GM20000 (cell line): Measurements from ENCODE around the gene SYT11.

Source experiments
- DNase-seq: peaks from one replicate; pipeline ENCODE4 v3.0.0; 2012; ENCODE audit warnings: low spot score
- CTCF ChIP-seq: IDR thresholded peaks from 2 replicates; pipeline ENCODE4 v1.5.1; 2012; ENCODE audit warnings: mild to moderate bottlenecking, control low read depth; ENCODE audit errors: extremely low read depth, missing control alignments

The SYT11 gene

GRCh38 chr1:155859234-155859829 lies at the start of gene SYT11:
TSS of gene SYT11 (plus strand) at chr1:155859567. CDS start at chr1:155859762, 195 bp downstream.
- DNase-seq, result peak; percentile 92
- TF ChIP-seq CTCF, result no peak

GRCh38 chr1:155812878-155813277 lies 46.5 kb upstream of the SYT11 start:
- no peak for DNase-seq
- no peak for TF ChIP-seq CTCF

GRCh38 chr1:155813672-155814071 lies 45.7 kb upstream of the SYT11 start:
- no peak for DNase-seq
- no peak for TF ChIP-seq CTCF

- DNase-seq, result no peak
- TF ChIP-seq CTCF, result no peak
These were observed 43.0 kb upstream of the SYT11 start for GRCh38 chr1:155816351-155816750.

- DNase-seq, result no peak
- TF ChIP-seq CTCF, result no peak
These were observed 31.9 kb upstream of the SYT11 start for GRCh38 chr1:155827450-155827849.

DNA sequence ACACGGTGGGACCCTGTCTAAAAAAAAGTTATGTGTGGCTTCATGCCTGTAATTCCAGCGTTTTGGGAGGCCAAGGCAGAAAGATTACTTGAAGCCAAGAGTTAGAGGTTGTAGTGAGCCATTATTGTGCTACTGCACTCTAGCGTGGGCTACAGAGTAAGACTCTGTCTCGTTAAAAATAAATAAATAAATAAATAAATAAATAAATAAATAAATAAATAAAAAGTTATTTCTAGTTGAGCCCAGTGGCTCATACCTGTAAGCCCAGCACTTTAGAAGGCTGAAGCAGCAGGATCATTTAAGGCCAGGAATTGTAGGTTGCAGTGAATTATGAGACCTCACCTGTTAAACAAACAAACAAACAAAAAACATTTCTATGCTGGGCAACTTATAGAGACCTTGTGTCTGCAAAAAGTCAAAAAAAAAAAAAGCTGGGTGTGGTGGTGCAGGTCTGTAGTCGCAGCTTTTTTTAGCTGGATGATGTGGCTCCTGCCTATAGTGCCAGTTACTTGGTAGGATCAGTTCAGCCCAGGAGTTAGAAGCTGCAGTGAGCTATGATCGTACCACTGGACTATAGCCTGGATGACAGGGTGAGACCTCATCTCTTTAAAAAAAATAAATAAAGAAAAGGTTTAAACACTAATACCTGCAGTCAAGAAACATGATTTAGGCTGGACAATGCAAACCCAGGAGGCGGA lies 27.9 kb upstream of the SYT11 start:
- TF ChIP-seq CTCF, result no peak

DNA sequence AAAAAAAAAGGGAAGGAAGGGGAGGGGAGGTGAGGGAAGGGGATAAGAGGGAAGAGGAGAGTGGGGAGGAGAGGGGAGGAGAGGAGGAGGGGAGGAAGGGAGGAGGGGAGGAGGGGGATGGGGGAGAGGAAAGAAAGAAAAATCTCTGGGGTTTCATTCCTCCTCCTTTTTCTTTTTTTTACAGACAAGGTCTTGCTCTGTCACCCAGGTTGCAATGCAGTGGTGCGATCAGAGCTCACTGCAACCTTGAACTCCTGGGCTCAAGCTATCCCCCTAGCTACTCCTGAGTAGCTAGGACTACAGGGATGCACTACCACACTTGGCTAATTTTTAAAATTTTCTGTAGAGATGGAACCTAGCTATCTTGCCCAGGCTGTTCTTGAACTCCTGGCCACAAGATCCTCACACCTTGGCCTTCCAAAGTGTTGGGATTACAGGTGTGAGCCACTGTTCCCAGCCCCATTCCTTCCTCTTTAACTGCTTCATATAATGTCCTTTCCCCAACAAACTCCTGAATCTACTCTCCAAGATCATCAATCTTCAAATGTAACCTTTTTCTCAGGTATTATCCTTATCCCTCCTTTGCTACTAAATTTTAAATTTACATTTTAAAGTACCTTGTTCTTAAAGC lies 25.6 kb upstream of the SYT11 start:
- no peak for DNase-seq

More for the DNA sequence above, 27.9 kb upstream of the SYT11 start:
- no peak for DNase-seq

More for the DNA sequence above, 25.6 kb upstream of the SYT11 start:
- TF ChIP-seq CTCF, result no peak
